Measurements from ENCODE around the gene LRP1B. TPM values are rescaled to one million over a fixed set of nuclear protein-coding genes. Genes with fewer than 3 reads are reported as not detected.

The LRP1B gene
- total RNA-seq, 2 donors from 2014 or later, result 0.52 to 3.0 TPM

GRCh38 chr2:141704541-141704940, 426.3 kb downstream of the LRP1B start:
- no peak for TF ChIP-seq CTCF (IDR thresholded peaks at IDR 0.05)
- no peak for TF ChIP-seq POLR2A (IDR thresholded peaks at IDR 0.05)
- DNase-seq (no peak), ATAC-seq (no peak)
- Histone ChIP-seq H3K27me3 (no peaks in the 10 kb centered on the region), H3K9me3 (no peaks in the 10 kb centered on the region), H3K4me3 (no peak overlapping the region), H3K36me3 (replicated peaks in 1 of 2; ENCODE audit: insufficient read depth in 1 of 2, low read depth in 2 of 2) (no peaks in the 10 kb centered on the region), H3K27ac (no peak overlapping the region), H3K4me1 (no peaks in the 10 kb centered on the region)
- intact Hi-C loops (cut with DNase I), result no loop called here
- 43 to 61% methylated on average over 2 of the region's 2 CpGs for WGBS, 2 donors

DNA sequence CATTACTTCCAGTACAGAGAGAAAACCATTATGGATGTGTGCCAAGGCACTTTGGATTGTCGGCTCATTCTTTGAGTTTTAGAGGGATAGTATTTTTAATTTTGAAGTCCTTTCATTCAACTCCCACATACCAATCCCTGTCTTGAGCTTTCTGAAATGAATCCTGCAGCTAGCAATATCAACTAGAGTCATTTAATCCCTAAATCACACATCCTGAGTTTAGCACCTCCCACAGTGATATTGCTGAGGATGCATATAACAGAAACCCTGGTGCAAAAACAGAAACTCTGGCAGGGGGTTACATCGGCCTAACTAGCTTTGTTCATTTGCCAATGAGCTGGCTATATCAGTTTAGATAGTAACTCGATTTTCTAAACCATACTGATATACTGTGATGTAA, 427.3 kb downstream of the LRP1B start:
- ATAC-seq (no peak), DNase-seq (no peak)
- H3K36me3 ChIP-seq (replicated peaks in 1 of 2; ENCODE audit: insufficient read depth in 1 of 2, low read depth in 2 of 2), result no peaks in the 10 kb centered on the region
- 52 to 56% methylated on average over 3 of the region's 3 CpGs for WGBS, 2 donors
- H3K4me3 ChIP-seq, result no peak overlapping the region
- intact Hi-C loops (cut with DNase I), result no loop called here
- no peaks in the 10 kb centered on the region for H3K4me1 ChIP-seq
- no peaks in the 10 kb centered on the region for H3K27me3 ChIP-seq
- no peak for TF ChIP-seq CTCF (IDR thresholded peaks at IDR 0.05)
- H3K9me3 ChIP-seq, result no peaks in the 10 kb centered on the region
- no peak overlapping the region for H3K27ac ChIP-seq

- intact Hi-C loops (cut with DNase I), result no loop called here
- H3K4me1 ChIP-seq, result no peaks in the 10 kb centered on the region
- H3K27ac ChIP-seq, result no peak overlapping the region
- no peaks in the 10 kb centered on the region for H3K9me3 ChIP-seq
- TF ChIP-seq CTCF (IDR thresholded peaks at IDR 0.05), result no peak
- TF ChIP-seq POLR2A (IDR thresholded peaks at IDR 0.05), result no peak
- H3K27me3 ChIP-seq, result no peaks in the 10 kb centered on the region
- ATAC-seq, result no peak
- H3K4me3 ChIP-seq, result no peak overlapping the region
- WGBS, 2 donors, result 26 to 31% methylated on average over 3 of the region's 3 CpGs
- H3K36me3 ChIP-seq (replicated peaks in 1 of 2; ENCODE audit: insufficient read depth in 1 of 2, low read depth in 2 of 2), result no peaks in the 10 kb centered on the region
- DNase-seq, result no peak
These were observed 429.2 kb downstream of the LRP1B start for GRCh38 chr2:141701618-141702017.

DNA sequence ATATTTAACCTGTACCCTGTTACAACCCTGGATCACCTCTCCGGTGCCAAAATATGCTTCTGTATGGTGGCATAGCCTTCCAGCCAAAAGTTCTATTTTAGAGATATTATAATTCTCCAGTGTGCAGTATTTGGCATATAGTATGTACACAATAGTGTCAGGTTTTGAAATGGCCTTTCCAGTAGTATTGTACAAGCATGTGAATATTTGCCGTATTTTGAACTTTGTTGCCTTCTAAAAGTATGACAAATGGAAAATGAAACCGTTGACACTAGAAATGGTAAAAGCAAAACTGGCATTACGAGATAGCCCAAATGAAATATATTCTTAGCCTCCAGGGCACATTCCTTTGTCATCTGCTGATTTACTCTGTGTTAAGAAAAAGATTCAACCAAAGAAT, 431.2 kb downstream of the LRP1B start:
- WGBS, 2 donors, result 87 to 89% methylated on average over 4 of the region's 4 CpGs
- H3K36me3 ChIP-seq (replicated peaks in 1 of 2; ENCODE audit: insufficient read depth in 1 of 2, low read depth in 2 of 2), result no peaks in the 10 kb centered on the region
- no peaks in the 10 kb centered on the region for H3K9me3 ChIP-seq
- ATAC-seq, result no peak
- H3K4me3 ChIP-seq, result no peak overlapping the region
- H3K4me1 ChIP-seq, result no peaks in the 10 kb centered on the region
- DNase-seq, result no peak
- no peaks in the 10 kb centered on the region for H3K27me3 ChIP-seq
- no peak for TF ChIP-seq POLR2A (IDR thresholded peaks at IDR 0.05)
- no peak for TF ChIP-seq CTCF (IDR thresholded peaks at IDR 0.05)
- intact Hi-C loops (cut with DNase I), result no loop called here
- no peak overlapping the region for H3K27ac ChIP-seq

GRCh38 chr2:141698500-141698899, 432.3 kb downstream of the LRP1B start:
- no peak for DNase-seq
- no peaks in the 10 kb centered on the region for H3K4me1 ChIP-seq
- no peak overlapping the region for H3K4me3 ChIP-seq
- WGBS, 2 donors, result 73 to 76% methylated on average over 2 of the region's 2 CpGs
- H3K9me3 ChIP-seq, result no peaks in the 10 kb centered on the region
- no peak overlapping the region for H3K27ac ChIP-seq
- TF ChIP-seq CTCF (IDR thresholded peaks at IDR 0.05), result no peak
- no peak for TF ChIP-seq POLR2A (IDR thresholded peaks at IDR 0.05)
- intact Hi-C loops (cut with DNase I), result no loop called here
- ATAC-seq, result no peak
- no peaks in the 10 kb centered on the region for H3K36me3 ChIP-seq (replicated peaks in 1 of 2; ENCODE audit: insufficient read depth in 1 of 2, low read depth in 2 of 2)
- H3K27me3 ChIP-seq, result no peaks in the 10 kb centered on the region
